ENCODE data around the gene TRIM56. TPM values are rescaled to one million over a fixed set of nuclear protein-coding genes. Genes with fewer than 3 reads are reported as not detected.

Gene TRIM56
- total RNA-seq, 4 donors from 2014 or later, result 11.9 to 47.1 (median 15.3) TPM

DNA sequence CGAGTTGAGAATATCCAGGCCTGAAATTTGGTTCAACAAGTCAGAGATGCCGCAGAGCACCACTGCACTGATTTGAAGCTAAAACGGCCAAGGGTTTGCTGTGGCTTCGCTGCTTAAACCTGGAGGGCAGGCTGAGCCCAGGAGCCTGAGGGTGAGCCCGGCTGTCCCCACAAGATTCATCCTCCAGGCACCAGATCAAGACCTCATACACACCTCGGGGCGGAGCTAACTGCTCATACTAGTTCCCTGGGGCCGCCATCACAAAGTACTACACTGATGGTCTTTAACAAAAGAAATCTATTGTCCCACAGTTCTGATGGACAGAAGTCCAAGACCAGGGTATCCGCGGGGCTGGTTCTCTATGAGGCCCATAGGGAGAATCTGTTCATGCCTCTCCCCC lies 16.9 kb upstream of the TRIM56 start:
- TF ChIP-seq, protein P1, sequence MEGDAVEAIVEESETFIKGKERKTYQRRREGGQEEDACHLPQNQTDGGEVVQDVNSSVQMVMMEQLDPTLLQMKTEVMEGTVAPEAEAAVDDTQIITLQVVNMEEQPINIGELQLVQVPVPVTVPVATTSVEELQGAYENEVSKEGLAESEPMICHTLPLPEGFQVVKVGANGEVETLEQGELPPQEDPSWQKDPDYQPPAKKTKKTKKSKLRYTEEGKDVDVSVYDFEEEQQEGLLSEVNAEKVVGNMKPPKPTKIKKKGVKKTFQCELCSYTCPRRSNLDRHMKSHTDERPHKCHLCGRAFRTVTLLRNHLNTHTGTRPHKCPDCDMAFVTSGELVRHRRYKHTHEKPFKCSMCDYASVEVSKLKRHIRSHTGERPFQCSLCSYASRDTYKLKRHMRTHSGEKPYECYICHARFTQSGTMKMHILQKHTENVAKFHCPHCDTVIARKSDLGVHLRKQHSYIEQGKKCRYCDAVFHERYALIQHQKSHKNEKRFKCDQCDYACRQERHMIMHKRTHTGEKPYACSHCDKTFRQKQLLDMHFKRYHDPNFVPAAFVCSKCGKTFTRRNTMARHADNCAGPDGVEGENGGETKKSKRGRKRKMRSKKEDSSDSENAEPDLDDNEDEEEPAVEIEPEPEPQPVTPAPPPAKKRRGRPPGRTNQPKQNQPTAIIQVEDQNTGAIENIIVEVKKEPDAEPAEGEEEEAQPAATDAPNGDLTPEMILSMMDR (IDR thresholded peaks at IDR 0.05; ENCODE audit: low read depth), result no peak

DNA sequence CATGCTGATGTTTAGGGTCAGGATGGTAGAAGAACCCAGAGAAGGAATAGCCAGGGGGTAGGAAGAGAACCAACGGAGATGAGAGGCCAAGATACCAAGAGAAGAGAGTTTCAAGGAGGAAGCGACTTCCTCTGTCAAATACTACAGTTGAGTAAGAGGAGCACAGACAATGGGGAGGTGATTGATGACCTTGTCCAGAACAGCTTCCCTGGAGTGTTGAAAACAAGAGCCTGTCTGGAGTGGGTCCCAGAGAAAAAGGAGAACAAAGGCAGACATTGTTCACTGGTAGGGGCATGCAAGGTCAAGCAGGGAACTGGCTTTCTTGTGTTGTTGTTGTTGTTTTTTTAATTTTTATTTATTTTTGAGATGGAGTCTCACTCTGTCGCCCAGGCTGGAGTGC lies 9.6 kb upstream of the TRIM56 start:
- TF ChIP-seq, protein P1 (IDR thresholded peaks at IDR 0.05; ENCODE audit: low read depth), result no peak

DNA sequence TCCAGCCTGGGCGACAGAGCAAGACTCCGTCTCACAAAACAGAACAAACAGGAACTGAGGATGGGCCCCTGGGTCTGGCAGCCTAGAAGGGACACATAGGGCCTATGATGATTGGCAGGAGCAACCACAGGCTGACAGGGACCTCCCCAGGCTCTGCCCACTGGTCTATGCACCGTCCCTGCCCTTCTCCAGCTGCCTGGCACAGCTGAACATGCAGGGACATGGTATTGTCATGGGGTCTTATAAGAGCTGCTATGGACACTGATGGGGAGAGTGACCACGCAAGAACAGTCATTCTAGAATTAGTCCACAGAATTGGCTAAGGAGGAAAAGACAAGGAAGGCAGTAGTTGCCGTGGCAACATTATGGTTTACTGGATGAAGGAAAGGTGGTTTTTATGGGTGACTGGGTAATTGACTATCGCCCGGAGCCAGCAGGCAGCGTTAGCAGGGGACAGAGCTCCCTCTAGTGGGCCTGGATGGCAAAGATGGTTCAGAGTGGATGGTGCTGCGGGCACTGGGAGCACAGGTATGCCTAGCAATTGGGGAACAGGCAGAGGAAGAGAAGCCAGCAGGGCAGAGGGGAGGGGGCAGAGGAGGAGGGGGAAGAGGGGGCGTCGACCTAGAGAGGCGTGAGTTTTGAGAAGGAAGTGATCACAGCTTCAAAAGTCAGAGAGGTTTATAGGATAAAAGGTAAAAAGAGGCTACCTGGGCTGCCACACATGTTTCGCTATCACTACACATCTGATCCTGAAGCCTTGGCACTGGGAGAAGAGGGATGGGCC lies 7.8 kb upstream of the TRIM56 start:
- TF ChIP-seq, protein P1 (IDR thresholded peaks at IDR 0.05; ENCODE audit: low read depth), result no peak

DNA sequence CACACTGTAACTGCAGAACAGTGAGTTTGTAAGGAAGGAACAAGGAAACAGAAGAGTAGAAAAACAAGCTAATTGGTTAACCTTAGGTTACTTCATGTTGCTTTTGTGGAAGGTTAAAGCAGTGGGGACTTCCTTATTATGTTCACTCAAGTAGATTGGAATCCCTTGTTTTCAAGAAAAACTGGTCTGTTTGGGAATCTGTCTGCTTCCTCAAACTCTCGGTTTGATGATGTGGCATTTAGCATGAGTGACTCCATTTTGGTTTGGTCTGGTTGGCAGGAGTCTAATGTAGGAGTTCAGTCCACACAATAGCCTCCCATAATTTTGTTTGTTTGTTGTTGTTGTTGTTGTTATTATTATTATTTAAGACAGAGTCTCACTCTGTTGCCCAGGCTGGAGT lies 3.8 kb upstream of the TRIM56 start:
- TF ChIP-seq, protein P1 (IDR thresholded peaks at IDR 0.05; ENCODE audit: low read depth), result no peak

DNA sequence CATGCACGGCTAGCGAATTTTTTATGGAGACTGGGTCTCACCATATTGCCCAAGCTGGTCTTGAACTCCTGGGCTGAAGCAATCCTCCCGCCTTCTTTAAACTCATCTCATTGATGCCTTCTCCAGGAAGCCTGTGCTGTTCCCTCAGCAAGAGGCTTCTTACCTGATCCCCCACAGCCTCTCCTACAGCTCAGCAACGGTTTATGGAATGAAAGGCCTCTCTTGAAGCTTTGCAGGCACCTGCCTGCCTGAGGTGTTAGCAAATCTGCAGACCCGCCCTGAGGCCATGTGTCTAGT lies 468 bp upstream of the TRIM56 start:
- TF ChIP-seq, protein P1 (IDR thresholded peaks at IDR 0.05; ENCODE audit: low read depth), result no peak

DNA sequence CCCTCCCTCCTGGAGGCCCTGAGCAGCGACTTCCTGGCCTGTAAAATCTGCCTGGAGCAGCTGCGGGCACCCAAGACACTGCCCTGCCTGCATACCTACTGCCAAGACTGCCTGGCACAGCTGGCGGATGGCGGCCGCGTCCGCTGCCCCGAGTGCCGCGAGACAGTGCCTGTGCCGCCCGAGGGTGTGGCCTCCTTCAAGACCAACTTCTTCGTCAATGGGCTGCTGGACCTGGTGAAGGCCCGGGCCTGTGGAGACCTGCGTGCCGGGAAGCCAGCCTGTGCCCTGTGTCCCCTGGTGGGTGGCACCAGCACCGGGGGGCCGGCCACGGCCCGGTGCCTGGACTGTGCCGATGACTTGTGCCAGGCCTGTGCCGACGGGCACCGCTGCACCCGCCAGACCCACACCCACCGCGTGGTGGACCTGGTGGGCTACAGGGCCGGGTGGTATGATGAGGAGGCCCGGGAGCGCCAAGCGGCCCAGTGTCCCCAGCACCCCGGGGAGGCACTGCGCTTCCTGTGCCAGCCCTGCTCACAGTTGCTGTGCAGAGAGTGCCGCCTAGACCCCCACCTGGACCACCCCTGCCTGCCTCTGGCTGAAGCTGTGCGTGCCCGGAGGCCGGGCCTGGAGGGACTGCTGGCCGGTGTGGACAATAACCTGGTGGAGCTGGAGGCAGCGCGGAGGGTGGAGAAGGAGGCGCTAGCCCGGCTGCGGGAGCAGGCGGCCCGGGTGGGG lies 2.2 kb downstream of the TRIM56 start:
- TF ChIP-seq, protein P1 (IDR thresholded peaks at IDR 0.05; ENCODE audit: low read depth), result no peak

DNA sequence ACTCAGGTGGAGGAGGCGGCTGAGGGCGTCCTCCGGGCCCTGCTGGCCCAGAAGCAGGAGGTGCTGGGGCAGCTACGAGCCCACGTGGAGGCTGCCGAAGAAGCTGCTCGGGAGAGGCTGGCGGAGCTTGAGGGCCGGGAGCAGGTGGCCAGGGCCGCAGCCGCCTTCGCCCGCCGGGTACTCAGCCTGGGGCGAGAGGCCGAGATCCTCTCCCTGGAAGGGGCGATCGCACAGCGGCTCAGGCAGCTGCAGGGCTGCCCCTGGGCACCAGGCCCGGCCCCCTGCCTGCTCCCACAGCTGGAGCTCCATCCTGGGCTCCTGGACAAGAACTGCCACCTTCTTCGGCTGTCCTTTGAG lies 2.8 kb downstream of the TRIM56 start:
- TF ChIP-seq, protein P1 (IDR thresholded peaks at IDR 0.05; ENCODE audit: low read depth), result no peak
